ENCODE data around the gene SLN. TPM values are rescaled to one million over a fixed set of nuclear protein-coding genes. Genes with fewer than 3 reads are reported as not detected.

The SLN gene
- total RNA-seq, 4 donors from 2014 or later = 2.0 to 2.3 TPM; not detected in 2

DNA sequence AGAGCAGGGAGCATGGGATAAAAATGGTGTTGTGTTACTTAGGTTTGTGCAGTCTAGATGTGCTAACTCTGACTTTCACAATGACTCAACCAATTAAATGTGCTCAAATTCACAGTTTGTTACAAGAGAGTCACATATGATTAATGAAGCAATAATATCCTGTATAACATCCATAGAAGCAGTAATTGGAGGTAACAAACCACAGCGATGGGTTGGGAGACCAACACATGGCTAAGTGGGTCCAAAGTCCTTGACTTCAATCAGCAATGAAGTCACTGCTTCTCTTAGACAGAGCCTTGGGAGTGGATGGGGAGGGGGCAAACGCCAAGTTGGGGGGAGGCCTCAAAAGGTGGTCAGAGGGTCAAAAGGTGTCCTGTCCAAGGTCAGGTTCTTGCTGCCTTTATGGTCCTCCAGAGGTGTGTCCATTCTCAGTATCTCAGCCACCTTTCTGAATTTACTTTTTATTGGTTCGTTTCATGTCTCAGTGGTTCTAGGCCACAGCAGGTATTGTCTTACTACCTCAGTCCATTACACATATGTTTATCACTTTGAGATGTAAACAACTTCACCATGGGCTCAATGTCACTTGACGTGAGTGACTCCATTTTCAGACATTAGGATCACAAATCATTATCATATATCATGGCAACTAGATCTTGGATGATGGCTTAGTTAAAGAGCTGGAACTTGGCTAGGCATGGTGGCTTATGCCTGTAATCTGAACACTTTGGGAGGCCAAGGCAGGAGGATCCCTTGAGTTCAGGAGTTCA lies 32.4 kb downstream of the SLN start:
- H3K36me3 ChIP-seq = no peaks in the 10 kb centered on the region
- DNase-seq = no peak
- no peak overlapping the region for H3K4me3 ChIP-seq
- no peaks in the 10 kb centered on the region for H3K4me1 ChIP-seq
- intact Hi-C loops (cut with DNase I; ENCODE audit: low total_unique reads) = no loop called here
- H3K27ac ChIP-seq = no peak overlapping the region
- no peaks in the 10 kb centered on the region for H3K9me3 ChIP-seq
- TF ChIP-seq, protein P1, sequence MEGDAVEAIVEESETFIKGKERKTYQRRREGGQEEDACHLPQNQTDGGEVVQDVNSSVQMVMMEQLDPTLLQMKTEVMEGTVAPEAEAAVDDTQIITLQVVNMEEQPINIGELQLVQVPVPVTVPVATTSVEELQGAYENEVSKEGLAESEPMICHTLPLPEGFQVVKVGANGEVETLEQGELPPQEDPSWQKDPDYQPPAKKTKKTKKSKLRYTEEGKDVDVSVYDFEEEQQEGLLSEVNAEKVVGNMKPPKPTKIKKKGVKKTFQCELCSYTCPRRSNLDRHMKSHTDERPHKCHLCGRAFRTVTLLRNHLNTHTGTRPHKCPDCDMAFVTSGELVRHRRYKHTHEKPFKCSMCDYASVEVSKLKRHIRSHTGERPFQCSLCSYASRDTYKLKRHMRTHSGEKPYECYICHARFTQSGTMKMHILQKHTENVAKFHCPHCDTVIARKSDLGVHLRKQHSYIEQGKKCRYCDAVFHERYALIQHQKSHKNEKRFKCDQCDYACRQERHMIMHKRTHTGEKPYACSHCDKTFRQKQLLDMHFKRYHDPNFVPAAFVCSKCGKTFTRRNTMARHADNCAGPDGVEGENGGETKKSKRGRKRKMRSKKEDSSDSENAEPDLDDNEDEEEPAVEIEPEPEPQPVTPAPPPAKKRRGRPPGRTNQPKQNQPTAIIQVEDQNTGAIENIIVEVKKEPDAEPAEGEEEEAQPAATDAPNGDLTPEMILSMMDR (IDR thresholded peaks at IDR 0.05) = no peak
- H3K27me3 ChIP-seq = no peaks in the 10 kb centered on the region

DNA sequence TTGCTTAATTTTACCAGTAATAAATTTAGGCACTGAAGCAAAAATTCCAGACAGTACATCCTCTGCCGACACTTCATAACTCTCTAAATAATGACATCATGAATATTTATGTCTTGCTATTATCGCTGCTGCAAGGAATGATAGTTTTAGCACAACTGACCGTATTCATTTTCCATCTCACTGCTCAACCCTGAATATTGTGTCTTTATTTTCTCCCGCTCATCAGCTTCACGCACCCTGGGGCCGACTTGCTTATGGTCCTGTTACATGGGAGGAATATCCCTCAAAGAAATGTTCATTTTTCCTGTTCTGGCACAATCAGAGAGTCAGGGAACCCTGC lies 33.3 kb downstream of the SLN start:
- Histone ChIP-seq H3K36me3 (no peaks in the 10 kb centered on the region), H3K27ac (no peak overlapping the region), H3K9me3 (no peaks in the 10 kb centered on the region), H3K27me3 (no peaks in the 10 kb centered on the region), H3K4me1 (no peaks in the 10 kb centered on the region), H3K4me3 (no peak overlapping the region)
- intact Hi-C loops (cut with DNase I; ENCODE audit: low total_unique reads) = no loop called here
- TF ChIP-seq POLR2A (IDR thresholded peaks at IDR 0.05) = no peak
- TF ChIP-seq, protein P1 (IDR thresholded peaks at IDR 0.05) = no peak
- no peak for DNase-seq

- TF ChIP-seq, protein P1 (IDR thresholded peaks at IDR 0.05) = no peak
- no peak for TF ChIP-seq POLR2A (IDR thresholded peaks at IDR 0.05)
- Histone ChIP-seq H3K27ac (no peak overlapping the region), H3K36me3 (no peaks in the 10 kb centered on the region), H3K9me3 (no peaks in the 10 kb centered on the region), H3K4me1 (no peaks in the 10 kb centered on the region), H3K27me3 (no peaks in the 10 kb centered on the region), H3K4me3 (no peak overlapping the region)
- intact Hi-C loops (cut with DNase I; ENCODE audit: low total_unique reads) = no loop called here
- no peak for DNase-seq
Observed at GRCh38 chr11:107677924-107678631, 33.8 kb downstream of the SLN start.

DNA sequence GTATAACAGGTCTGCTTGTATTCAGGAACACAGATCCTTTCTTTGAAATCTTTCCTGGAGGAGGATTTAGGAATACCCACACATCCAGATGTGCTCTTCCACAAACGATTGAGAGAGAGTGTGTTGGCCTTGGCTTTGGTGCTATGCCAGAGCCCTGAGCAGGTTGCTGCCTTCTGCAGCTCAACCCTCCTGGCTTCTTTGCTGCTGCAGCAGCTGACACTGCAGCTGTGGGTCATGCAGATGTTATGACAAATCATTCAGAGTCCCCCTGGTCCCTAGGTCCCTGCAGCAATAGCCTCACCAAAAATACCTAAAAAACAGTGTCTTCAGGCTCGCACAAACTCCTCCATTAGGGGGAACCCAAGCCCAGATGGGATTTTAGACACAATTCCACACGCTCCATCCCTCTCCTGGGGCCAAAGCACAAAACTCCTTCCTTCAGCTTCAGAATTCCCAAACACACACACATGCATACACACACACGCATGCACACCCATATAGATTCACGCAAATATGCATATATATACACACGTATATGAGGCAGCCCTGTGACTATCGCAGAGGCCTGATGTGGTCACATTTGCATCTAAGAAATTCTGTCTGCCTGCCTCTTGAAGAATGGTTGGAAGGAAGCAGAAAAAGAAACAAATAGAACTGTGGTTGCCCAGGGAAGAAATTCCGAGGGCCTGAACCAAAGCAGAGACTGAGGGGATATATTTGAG lies 35.4 kb downstream of the SLN start:
- Histone ChIP-seq H3K9me3 (no peaks in the 10 kb centered on the region), H3K4me1 (no peaks in the 10 kb centered on the region), H3K4me3 (no peak overlapping the region), H3K27me3 (no peaks in the 10 kb centered on the region), H3K27ac (no peak overlapping the region), H3K36me3 (no peaks in the 10 kb centered on the region)
- no peak for DNase-seq
- TF ChIP-seq, protein P1 (IDR thresholded peaks at IDR 0.05) = no peak
- TF ChIP-seq POLR2A (IDR thresholded peaks at IDR 0.05) = no peak
- intact Hi-C loops (cut with DNase I; ENCODE audit: low total_unique reads) = no loop called here

- no peaks in the 10 kb centered on the region for H3K27me3 ChIP-seq
- H3K4me3 ChIP-seq = no peak overlapping the region
- no peaks in the 10 kb centered on the region for H3K4me1 ChIP-seq
- no peak for DNase-seq
- intact Hi-C loops (cut with DNase I; ENCODE audit: low total_unique reads) = no loop called here
- no peak overlapping the region for H3K27ac ChIP-seq
- H3K9me3 ChIP-seq = no peaks in the 10 kb centered on the region
- no peak for TF ChIP-seq POLR2A (IDR thresholded peaks at IDR 0.05)
- TF ChIP-seq, protein P1 (IDR thresholded peaks at IDR 0.05) = no peak
- no peaks in the 10 kb centered on the region for H3K36me3 ChIP-seq
Observed at GRCh38 chr11:107675902-107676301, 36.0 kb downstream of the SLN start.
